ENCODE data around the gene PGAP1.

GRCh38 chr2:196968516-196968915 is 42.0 kb upstream of the PGAP1 start:
- TF ChIP-seq CTCF (IDR thresholded peaks at IDR 0.05) (no peak), EP300 (IDR thresholded peaks at IDR 0.05) (no peak), POLR2A (IDR thresholded peaks at IDR 0.05) (no peak), POLR2AphosphoS5 (IDR thresholded peaks at IDR 0.05) (no peak)
